Measurements from ENCODE around the gene ZFYVE28. TPM values are rescaled to one million over a fixed set of nuclear protein-coding genes. Genes with fewer than 3 reads are reported as not detected.

Gene ZFYVE28
- total RNA-seq, 1 experiment from 2014 or later = 12.9 TPM

GRCh38 chr4:2401610-2401983, 16.8 kb downstream of the ZFYVE28 start:
- Histone ChIP-seq H3F3A (ENCODE audit: insufficient read depth, low read depth) (no peaks in the 10 kb centered on the region), H3K4me3 (no peak overlapping the region), H3K27me3 (ENCODE audit: insufficient read depth, low read depth) (no peaks in the 10 kb centered on the region), H3K9me3 (ENCODE audit: insufficient read depth, low read depth) (no peaks in the 10 kb centered on the region), H2AFZ (no peak overlapping the region), H3K4me2 (peak overlapping the region; percentile 34; the same call in 1 of the 2 replicates), H3K4me1 (replicated peaks; ENCODE audit: insufficient read depth) (no peaks in the 10 kb centered on the region), H3K79me2 (ENCODE audit: low read depth) (no peaks in the 10 kb centered on the region), H3K27ac (no peak overlapping the region), H3K9me2 (ENCODE audit: insufficient read depth) (no peaks in the 10 kb centered on the region), H3K36me3 (ENCODE audit: low read depth) (no peaks in the 10 kb centered on the region), H4K20me1 (ENCODE audit: insufficient read depth) (no peaks in the 10 kb centered on the region)
- CTCF ChIA-PET = no interaction called here
- no TSS peak for BruUV-seq (replicated peaks)
- no peak for DNase-seq
- intact Hi-C loops (cut with micrococcal nuclease; ENCODE audit: unreplicated experiment) = no loop called here
- POLR2A ChIA-PET (ENCODE audit: unreplicated experiment) = no interaction called here
- no peak for TF ChIP-seq CTCF (conservative IDR thresholded peaks at IDR 0.05)

DNA sequence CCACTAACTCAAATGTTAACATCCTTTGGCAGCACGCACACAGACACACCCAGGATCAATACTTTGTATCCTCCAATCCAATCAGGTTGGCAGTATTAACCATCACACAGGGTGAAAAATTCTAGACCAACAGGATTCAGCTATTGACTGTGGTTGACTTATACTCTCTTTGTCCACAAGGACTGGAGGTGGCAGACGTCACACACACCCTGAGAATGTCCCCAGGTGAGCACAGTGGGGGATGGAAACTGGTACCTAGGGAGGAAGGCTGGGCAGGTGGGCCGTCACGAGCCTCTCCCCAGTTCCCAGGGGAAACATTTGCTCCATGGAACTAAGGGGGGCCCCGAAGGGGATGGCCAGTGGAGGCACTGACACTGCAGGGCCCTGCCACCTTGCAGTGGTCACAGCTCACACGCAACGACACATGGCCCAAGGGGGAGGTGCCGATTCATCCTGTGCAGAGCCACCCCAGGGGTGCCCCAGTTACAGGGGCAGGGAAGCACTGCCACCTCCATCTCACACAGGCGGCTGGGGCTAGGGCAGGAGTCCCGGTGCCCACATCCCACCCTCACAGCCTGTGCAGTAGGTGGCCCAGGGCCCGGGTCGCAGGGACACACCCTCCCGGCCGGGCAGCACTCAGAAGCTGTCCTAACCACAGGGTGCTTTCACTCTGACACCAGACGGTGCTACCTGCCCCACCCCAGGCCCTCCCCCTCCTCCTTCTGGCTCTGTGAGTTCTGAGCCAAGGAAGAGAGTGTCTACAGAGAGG, 17.4 kb downstream of the ZFYVE28 start:
- TF ChIP-seq CTCF (conservative IDR thresholded peaks at IDR 0.05) (no peak), EZH2 (IDR thresholded peaks at IDR 0.05; ENCODE audit: low read depth) (no peak)
- Histone ChIP-seq H3K9me2 (ENCODE audit: insufficient read depth) (no peaks in the 10 kb centered on the region), H3K9me3 (ENCODE audit: insufficient read depth, low read depth) (no peaks in the 10 kb centered on the region), H3K27ac (no peak overlapping the region), H3K79me2 (ENCODE audit: low read depth) (no peaks in the 10 kb centered on the region), H3F3A (ENCODE audit: insufficient read depth, low read depth) (no peaks in the 10 kb centered on the region), H3K4me1 (replicated peaks; ENCODE audit: insufficient read depth) (no peaks in the 10 kb centered on the region), H3K4me2 (no peak overlapping the region), H3K36me3 (ENCODE audit: low read depth) (no peaks in the 10 kb centered on the region), H3K27me3 (ENCODE audit: insufficient read depth, low read depth) (no peaks in the 10 kb centered on the region), H4K20me1 (ENCODE audit: insufficient read depth) (no peaks in the 10 kb centered on the region), H3K4me3 (no peak overlapping the region), H2AFZ (no peak overlapping the region)
- intact Hi-C loops (cut with micrococcal nuclease; ENCODE audit: unreplicated experiment) = no loop called here
- ChIA-PET POLR2A (ENCODE audit: unreplicated experiment) (no interaction called here), CTCF (no interaction called here)
- DNase-seq = no peak
- no TSS peak for BruUV-seq (replicated peaks)

DNA sequence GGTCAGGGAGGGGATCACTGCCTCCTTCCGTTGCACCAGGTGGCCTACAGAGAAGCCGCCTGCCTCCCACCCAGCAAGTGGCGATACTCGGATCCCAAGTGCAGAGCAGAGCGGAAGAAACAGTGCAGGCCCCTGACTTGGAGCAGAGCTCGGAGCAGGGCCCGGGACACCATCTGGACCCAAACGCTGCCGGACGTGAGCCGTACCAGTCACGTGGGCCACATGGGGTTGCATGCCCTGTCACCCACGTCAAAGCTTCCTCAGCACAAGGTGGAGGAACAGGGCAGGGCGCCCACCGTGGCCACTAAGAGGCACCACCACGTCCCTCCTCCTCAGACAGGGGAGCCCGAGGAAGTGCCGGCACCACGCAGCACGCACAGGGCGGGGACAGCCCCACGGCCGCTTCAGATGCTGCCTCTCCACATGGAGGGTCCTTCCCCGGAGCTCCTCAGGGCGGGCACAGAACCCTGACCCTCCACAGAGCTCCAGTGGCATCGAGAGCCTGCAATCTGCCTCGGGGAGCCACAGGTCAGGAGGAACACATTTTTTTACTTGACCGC, 18.7 kb downstream of the ZFYVE28 start:
- CTCF ChIA-PET = no interaction called here
- Histone ChIP-seq H3K4me1 (replicated peaks; ENCODE audit: insufficient read depth) (no peaks in the 10 kb centered on the region), H2AFZ (no peak overlapping the region), H3K4me2 (no peak overlapping the region), H3K27me3 (ENCODE audit: insufficient read depth, low read depth) (no peaks in the 10 kb centered on the region), H4K20me1 (ENCODE audit: insufficient read depth) (no peaks in the 10 kb centered on the region), H3K79me2 (ENCODE audit: low read depth) (no peaks in the 10 kb centered on the region), H3K27ac (no peak overlapping the region), H3F3A (ENCODE audit: insufficient read depth, low read depth) (no peaks in the 10 kb centered on the region), H3K36me3 (ENCODE audit: low read depth) (no peaks in the 10 kb centered on the region), H3K9me2 (ENCODE audit: insufficient read depth) (no peaks in the 10 kb centered on the region), H3K9me3 (ENCODE audit: insufficient read depth, low read depth) (no peaks in the 10 kb centered on the region), H3K4me3 (no peak overlapping the region)
- TF ChIP-seq EZH2 (IDR thresholded peaks at IDR 0.05; ENCODE audit: low read depth) (no peak), CTCF (conservative IDR thresholded peaks at IDR 0.05) (no peak)
- POLR2A ChIA-PET (ENCODE audit: unreplicated experiment) = no interaction called here
- no peak for DNase-seq
- intact Hi-C loops (cut with micrococcal nuclease; ENCODE audit: unreplicated experiment) = no loop called here
- no TSS peak for BruUV-seq (replicated peaks)
